GM10248 (cell line): ENCODE data around the gene PSMD5.

ENCODE experiments used
- CTCF ChIA-PET: fragments of 300-600 bp; sonication (Branson Sonifier 250); formaldehyde crosslinking; extraction: SDS; loops from one replicate; lab custom pipeline; 2021; ENCODE audit warnings: antibody characterized with exemption; lab: Yijun Ruan, JAX
- POLR2A ChIA-PET: fragments of 350-650 bp; sonication (Branson Sonifier 250); formaldehyde crosslinking; extraction: SDS; loops from one replicate; lab custom pipeline; 2020; ENCODE audit warnings: antibody characterized with exemption; lab: Yijun Ruan, JAX
- DNase-seq: peaks from one replicate; pipeline ENCODE4 v3.0.0; 2012; ENCODE audit errors: extremely low spot score
- CTCF ChIP-seq: IDR thresholded peaks from 2 replicates; pipeline ENCODE4 v1.5.1; 2012; ENCODE audit warnings: mild to moderate bottlenecking, low read depth; ENCODE audit errors: extremely low read depth, missing control alignments, control extremely low read depth

PSMD5 gene

GRCh38 chr9:120865809-120866208, 23.1 kb upstream of the PSMD5 start:
- ChIA-PET CTCF (no interaction called here), POLR2A (no interaction called here)
- no peak for TF ChIP-seq CTCF
- no peak for DNase-seq

GRCh38 chr9:120865176-120865575, 22.5 kb upstream of the PSMD5 start:
- ChIA-PET CTCF (no interaction called here), POLR2A (no interaction called here)
- TF ChIP-seq CTCF: no peak
- no peak for DNase-seq

- CTCF ChIA-PET: no interaction called here
- DNase-seq: no peak
- POLR2A ChIA-PET: no interaction called here
- no peak for TF ChIP-seq CTCF
Measured at GRCh38 chr9:120864719-120865118, 22.0 kb upstream of the PSMD5 start.

GRCh38 chr9:120863833-120864232, 21.1 kb upstream of the PSMD5 start:
- no peak for TF ChIP-seq CTCF
- ChIA-PET POLR2A (no interaction called here), CTCF (interaction anchor here (0.9 kb wide), 1 partner anchor 13 kb away, joined by 3 read pairs; no protein-coding TSS in a partner anchor)
- DNase-seq: no peak

GRCh38 chr9:120862452-120862851, 19.7 kb upstream of the PSMD5 start:
- TF ChIP-seq CTCF: no peak
- ChIA-PET CTCF (interaction anchor here (1.6 kb wide), 1 partner anchor 11 kb away, joined by 3 read pairs; no protein-coding TSS in a partner anchor), POLR2A (interaction anchor here (0.7 kb wide), 1 partner anchor 433 kb away, joined by 3 read pairs; no protein-coding TSS in a partner anchor)

GRCh38 chr9:120861935-120862334, 19.2 kb upstream of the PSMD5 start:
- no peak for TF ChIP-seq CTCF
- CTCF ChIA-PET: interaction anchor here (1.6 kb wide), 1 partner anchor 11 kb away, joined by 3 read pairs; no protein-coding TSS in a partner anchor
- DNase-seq: no peak
- POLR2A ChIA-PET: no interaction called here

More at GRCh38 chr9:120862452-120862851, 19.7 kb upstream of the PSMD5 start:
- no peak for DNase-seq
